K562 (cell line): Measurements from ENCODE around the gene ETFBKMT. TPM values are rescaled to one million over a fixed set of nuclear protein-coding genes. Genes with fewer than 3 reads are reported as not detected.
A peak's percentile ranks its signal among the peaks of the same experiment; 100 is the strongest.

Source experiments
- CLOCK ChIP-seq: fragments of 250-450 bp; sonication (Bioruptor Pico); IDR thresholded peaks from 2 replicates; pipeline ENCODE4 v1.4.0; 2020; ENCODE audit warnings: mild to moderate bottlenecking, moderate library complexity, borderline replicate concordance
- CREM ChIP-seq: IDR thresholded peaks from 2 replicates; pipeline ENCODE4 v1.6.1; 2014; ENCODE audit warnings: antibody characterized with exemption, low read depth
- CTCFL ChIP-seq: IDR thresholded peaks from 2 replicates; pipeline ENCODE4 v1.6.1; 2011; ENCODE audit warnings: borderline replicate concordance, low read depth, mild to moderate bottlenecking, moderate library complexity, low read length; ENCODE audit not compliant: insufficient read depth, poor library complexity, severe bottlenecking
- DDX20 ChIP-seq: fragments of 450-650 bp; IDR thresholded peaks from 2 replicates; pipeline ENCODE4 v1.6.1; 2016; ENCODE audit warnings: missing genetic modification characterization, low read depth, mild to moderate bottlenecking, missing compliant biosample characterization, moderate library complexity
- EP400 ChIP-seq: fragments of 450-650 bp; IDR thresholded peaks from 2 replicates; pipeline ENCODE4 v1.6.1; 2017; ENCODE audit warnings: antibody characterized with exemption, mild to moderate bottlenecking, moderate library complexity
- GTF2B ChIP-seq: IDR thresholded peaks from 2 replicates; pipeline ENCODE4 v1.6.1; 2011; ENCODE audit not compliant: insufficient read length; ENCODE audit errors: extremely low read depth
- HCFC1 ChIP-seq: IDR thresholded peaks from 2 replicates; pipeline ENCODE4 v1.6.1; 2012; ENCODE audit warnings: low read depth, low read length, improper control_type of control experiment
- NFRKB ChIP-seq: fragments of 450-650 bp; IDR thresholded peaks from 2 replicates; pipeline ENCODE4 v1.6.1; 2016; ENCODE audit warnings: low read depth
- PBX2 ChIP-seq, 2 experiments: IDR thresholded peaks in 1 of 2; conservative IDR thresholded peaks in 1 of 2; 2 replicates each; pipeline ENCODE4 v1.6.1; 2016; ENCODE audit warnings: low read depth in 2 of 2, mild to moderate bottlenecking in 1 of 2, missing compliant biosample characterization in 1 of 2, missing genetic modification characterization in 1 of 2, moderate library complexity in 1 of 2
- PHB ChIP-seq: fragments of 250-450 bp; sonication (Bioruptor Pico); IDR thresholded peaks from 2 replicates; pipeline ENCODE4 v1.5.0; 2021
- POLR2A ChIP-seq: fragments of 450-650 bp; conservative IDR thresholded peaks from 2 replicates; pipeline ENCODE4 v1.6.1; 2016
- SIRT6 ChIP-seq: IDR thresholded peaks from one replicate; pipeline ENCODE4 v1.6.1; 2012; ENCODE audit warnings: low read depth, mild to moderate bottlenecking, control low read depth, inconsistent platforms, low read length, moderate library complexity
- TFAM ChIP-seq: fragments of 250-450 bp; sonication (Bioruptor Pico); conservative IDR thresholded peaks from 2 replicates; pipeline ENCODE4 v1.5.0; 2021; ENCODE audit warnings: mild to moderate bottlenecking, moderate library complexity
- ZBTB17 ChIP-seq: fragments of 450-650 bp; formaldehyde crosslinking; IDR thresholded peaks from 2 replicates; pipeline ENCODE4 v1.4.0; 2020; ENCODE audit warnings: mild to moderate bottlenecking
- ZNF134 ChIP-seq: fragments of 250-450 bp; sonication (Bioruptor Pico); conservative IDR thresholded peaks from 2 replicates; pipeline ENCODE4 v1.4.0; 2020
- ZNF655 ChIP-seq: fragments of 250-450 bp; sonication (Bioruptor Pico); IDR thresholded peaks from 2 replicates; pipeline ENCODE4 v1.5.0; 2021
- ZNF707 ChIP-seq: fragments of 250-450 bp; sonication (Bioruptor Pico); conservative IDR thresholded peaks from 2 replicates; pipeline ENCODE4 v1.8.0; 2022; ENCODE audit warnings: inconsistent platforms, mild to moderate bottlenecking, moderate library complexity
- ZNF717 ChIP-seq: fragments of 250-450 bp; sonication (Bioruptor Pico); IDR thresholded peaks from 2 replicates; pipeline ENCODE4 v1.5.0; 2021
- polyA plus RNA-seq, 8 experiments: library from polyadenylated mRNA; depleted of rRNA in 4 of 8; stranded (reverse) in 5 of 8; unstranded in 3 of 8; fragments of >200 nt; fragmentation: Nextera tagmentation in 2 of 8; fragmentation: Illumina TruSeq in 1 of 8; extraction: Ambion mirVana in 2 of 8; extraction: Trizol in 1 of 8; gene quantifications; 2 replicates each; pipeline versions ENCODE4 v1.2.1 to v1.2.3, GENCODE V29; 2011 to 2014; ENCODE audit warnings: inconsistent platforms in 1 of 8, missing spikeins in 1 of 8
- total RNA-seq, 7 experiments: library from RNA; depleted of rRNA in 6 of 7; stranded (reverse); fragments of >200 nt in 6 of 7; fragmentation: Illumina TruSeq in 2 of 7; extraction: Trizol in 2 of 7; gene quantifications; 2 replicates each; pipeline versions ENCODE4 v1.2.1 to v1.2.3, GENCODE V29; 2011 to 2021; ENCODE audit warnings: low replicate concordance in 1 of 7

The ETFBKMT gene
- total and polyA plus RNA-seq, 9 of the 15 experiments (the other 6 are each of a cell fraction or from before 2014, with no cell fraction given) = 0.18 to 1.7 (median 0.96) TPM

- TF ChIP-seq CLOCK (CRISPR knock-in tag) (peak; percentile 84; the same call in 1 of the 2 replicates), NFRKB (no peak), HCFC1 (no peak), ZNF655 (CRISPR knock-in tag) (no peak), CREM (no peak), SIRT6 (no peak), DDX20 (tag) (peak; percentile 98), PBX2 (CRISPR knock-in tag; IDR thresholded peaks at IDR 0.05; ENCODE audit: low read depth) (no peak), PBX2 (tag; conservative IDR thresholded peaks at IDR 0.05; ENCODE audit: low read depth) (peak; percentile 74), EP400 (no peak), PHB (CRISPR knock-in tag) (no peak), ZNF134 (peak; percentile 86), CTCFL (no peak), ZBTB17 (CRISPR knock-in tag) (peak; percentile 96), ZNF707 (CRISPR knock-in tag) (no peak; the same call in 1 of the 2 replicates), GTF2B (no peak), POLR2A (no peak), ZNF717 (CRISPR knock-in tag) (no peak), TFAM (CRISPR knock-in tag) (no peak)
Measured at GRCh38 chr12:31618228-31619025, 41.1 kb upstream of the ETFBKMT start (continued).
